SJSA1 (cell line): Measurements from ENCODE around the gene RPS6KA2. TPM values are rescaled to one million over a fixed set of nuclear protein-coding genes. Genes with fewer than 3 reads are reported as not detected.

Experiments used
- DNase-seq, 2 experiments: peaks; one replicate each; pipeline ENCODE4 v3.0.0-alpha.2; 2015 to 2020; ENCODE audit warnings: low spot score in 2 of 2, low read depth in 1 of 2
- H3K27ac ChIP-seq: fragments of 250-450 bp; sonication (Bioruptor Pico); 2 replicates; pipeline ENCODE4 v1.5.1; 2020; ENCODE audit warnings: mild to moderate bottlenecking, moderate library complexity
- H3K27me3 ChIP-seq: fragments of 250-450 bp; sonication (Bioruptor Pico); replicated peaks from 2 replicates; pipeline ENCODE4 v1.5.1; 2020; ENCODE audit warnings: mild to moderate bottlenecking, moderate library complexity
- H3K36me3 ChIP-seq: fragments of 250-450 bp; sonication (Bioruptor Pico); 2 replicates; pipeline ENCODE4 v1.5.1; 2020; ENCODE audit warnings: mild to moderate bottlenecking
- H3K4me1 ChIP-seq: fragments of 250-450 bp; sonication (Bioruptor Pico); replicated peaks from 2 replicates; pipeline ENCODE4 v1.6.1; 2021; ENCODE audit warnings: mild to moderate bottlenecking
- H3K4me3 ChIP-seq: fragments of 250-450 bp; sonication (Bioruptor Pico); 2 replicates; pipeline ENCODE4 v1.5.1; 2020; ENCODE audit warnings: mild to moderate bottlenecking
- H3K9me3 ChIP-seq: fragments of 250-450 bp; sonication (Bioruptor Pico); replicated peaks from 2 replicates; pipeline ENCODE4 v1.5.1; 2020; ENCODE audit warnings: mild to moderate bottlenecking
- total RNA-seq: library from RNA; depleted of rRNA; stranded (reverse); fragments of >200 nt; shearing (Covaris generic); gene quantifications from 2 replicates; pipeline ENCODE4 v1.2.3, GENCODE V29; 2014

The RPS6KA2 gene
- total RNA-seq, 1 experiment from 2014 or later = 16.2 TPM

DNA sequence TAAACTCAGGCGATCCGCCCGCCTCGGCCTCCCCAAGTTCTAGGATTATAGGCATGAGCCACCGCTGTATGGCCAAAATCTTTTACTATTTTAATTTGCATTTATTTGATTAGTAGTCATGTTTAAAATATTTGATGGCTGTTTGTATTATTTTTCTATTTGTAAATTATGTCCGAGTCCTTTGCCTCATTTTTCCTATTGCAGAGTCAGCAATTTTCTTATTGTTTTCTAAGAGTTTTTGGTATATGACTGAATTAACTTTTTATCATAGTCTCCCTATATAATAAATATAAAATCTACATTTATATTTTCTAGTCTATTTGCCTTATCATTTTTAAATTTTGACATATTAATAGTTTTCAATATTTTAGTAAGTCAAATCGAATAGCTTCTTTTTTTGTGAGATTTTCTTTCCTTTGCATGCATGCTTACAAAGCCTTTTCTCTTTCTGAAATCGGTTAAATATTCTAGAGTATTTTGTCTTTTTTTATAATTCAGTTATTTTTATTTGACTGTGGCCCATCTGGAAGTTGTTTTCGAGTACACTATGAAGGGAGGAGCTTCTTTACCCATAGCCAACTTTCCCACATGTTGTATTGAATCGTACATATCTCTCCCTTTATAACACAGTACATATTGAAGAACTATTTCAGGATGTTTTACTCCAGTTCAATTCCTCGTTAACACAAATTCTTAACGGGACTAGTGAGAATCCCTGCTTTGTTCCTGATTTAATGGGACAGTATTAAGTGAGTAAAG is 34.5 kb upstream of the RPS6KA2 start:
- H3K4me3 ChIP-seq = no peak overlapping the region
- DNase-seq = no peak

DNA sequence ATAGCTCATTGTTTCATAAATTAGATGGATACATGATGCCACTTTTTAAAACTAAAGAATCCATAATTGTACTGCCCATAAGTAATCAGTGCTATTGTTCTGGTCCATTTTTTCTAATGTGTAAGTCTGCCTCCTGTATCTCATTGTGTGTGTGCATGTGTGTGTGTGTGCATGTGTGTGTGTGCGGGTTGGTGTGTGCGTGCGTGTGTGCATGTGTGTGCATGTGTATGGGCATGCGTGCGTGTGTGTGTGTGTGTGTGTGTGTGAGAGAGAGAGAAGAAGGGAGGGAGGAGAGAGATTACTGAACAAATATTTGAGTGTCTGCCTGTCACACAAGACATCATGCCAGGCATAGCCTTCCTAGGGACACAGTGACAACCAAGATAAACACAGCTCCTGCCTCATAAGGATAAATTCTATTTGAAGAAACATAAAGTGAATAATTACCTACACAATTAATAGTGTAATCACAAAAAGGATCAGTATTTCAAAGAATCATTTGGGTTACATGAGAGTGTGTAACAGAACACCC is 33.2 kb upstream of the RPS6KA2 start:
- Histone ChIP-seq H3K4me1 (no peaks in the 10 kb centered on the region), H3K36me3 (no peaks in the 10 kb centered on the region), H3K9me3 (no peaks in the 10 kb centered on the region), H3K27ac (no peak overlapping the region), H3K4me3 (no peak overlapping the region), H3K27me3 (0 out of 2 replicates have a peak, but pooled peaks cover 9% of the 10 kb centered on the region)
- DNase-seq = no peak

More for the DNA sequence above, 34.5 kb upstream of the RPS6KA2 start:
- Histone ChIP-seq H3K27ac (no peak overlapping the region), H3K4me1 (no peaks in the 10 kb centered on the region), H3K9me3 (no peaks in the 10 kb centered on the region), H3K27me3 (peaks cover 11% of the 10 kb centered on the region; the same call in 1 of the 2 replicates), H3K36me3 (no peaks in the 10 kb centered on the region)

DNA sequence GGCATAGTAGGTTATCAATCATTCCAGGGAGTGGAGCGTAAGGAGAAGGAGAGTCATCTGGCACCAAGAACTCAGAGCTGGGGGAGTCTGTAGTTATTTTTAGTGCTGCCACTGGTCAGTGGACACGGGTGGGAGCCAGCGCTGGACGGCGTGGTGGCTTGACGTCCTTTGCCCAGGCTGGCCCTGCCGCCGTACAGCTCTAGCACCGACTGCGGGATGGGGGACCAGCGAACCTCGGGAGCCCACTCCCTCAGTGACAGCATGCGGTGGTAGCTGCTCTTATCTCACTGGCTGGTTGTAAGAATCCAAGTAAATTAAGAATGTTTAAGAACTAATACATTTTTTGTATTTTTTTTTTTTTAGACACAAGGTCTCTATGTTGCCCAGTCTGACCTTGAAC is 32.5 kb upstream of the RPS6KA2 start:
- H3K9me3 ChIP-seq = no peaks in the 10 kb centered on the region
- no peaks in the 10 kb centered on the region for H3K36me3 ChIP-seq
- 0 out of 2 replicates have a peak, but pooled peaks cover 9% of the 10 kb centered on the region for H3K27me3 ChIP-seq

DNA sequence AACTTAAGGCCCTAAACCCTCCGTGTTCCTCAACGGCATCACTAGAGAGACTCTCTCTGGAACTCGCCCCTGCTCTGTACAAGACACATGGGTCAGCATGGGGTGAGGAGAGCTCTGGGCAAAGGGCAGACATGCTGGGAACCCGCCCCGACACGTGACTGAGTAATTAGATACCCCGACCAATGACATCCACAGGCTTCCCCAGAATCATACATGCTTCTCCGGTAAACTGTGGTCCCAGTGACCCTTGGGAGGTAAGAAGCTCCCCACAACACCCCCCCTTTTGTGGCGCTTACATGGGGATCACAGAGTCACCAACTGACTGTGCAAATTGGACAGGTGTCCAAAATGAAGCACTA is 31.7 kb upstream of the RPS6KA2 start:
- Histone ChIP-seq H3K36me3 (no peaks in the 10 kb centered on the region), H3K27me3 (0 out of 2 replicates have a peak, but pooled peaks cover 13% of the 10 kb centered on the region), H3K9me3 (no peaks in the 10 kb centered on the region), H3K4me1 (no peaks in the 10 kb centered on the region), H3K4me3 (no peak overlapping the region), H3K27ac (no peak overlapping the region)
- DNase-seq = no peak

More for the DNA sequence above, 32.5 kb upstream of the RPS6KA2 start:
- no peak for DNase-seq
- no peak overlapping the region for H3K4me3 ChIP-seq
- H3K27ac ChIP-seq = no peak overlapping the region
- H3K4me1 ChIP-seq = no peaks in the 10 kb centered on the region

DNA sequence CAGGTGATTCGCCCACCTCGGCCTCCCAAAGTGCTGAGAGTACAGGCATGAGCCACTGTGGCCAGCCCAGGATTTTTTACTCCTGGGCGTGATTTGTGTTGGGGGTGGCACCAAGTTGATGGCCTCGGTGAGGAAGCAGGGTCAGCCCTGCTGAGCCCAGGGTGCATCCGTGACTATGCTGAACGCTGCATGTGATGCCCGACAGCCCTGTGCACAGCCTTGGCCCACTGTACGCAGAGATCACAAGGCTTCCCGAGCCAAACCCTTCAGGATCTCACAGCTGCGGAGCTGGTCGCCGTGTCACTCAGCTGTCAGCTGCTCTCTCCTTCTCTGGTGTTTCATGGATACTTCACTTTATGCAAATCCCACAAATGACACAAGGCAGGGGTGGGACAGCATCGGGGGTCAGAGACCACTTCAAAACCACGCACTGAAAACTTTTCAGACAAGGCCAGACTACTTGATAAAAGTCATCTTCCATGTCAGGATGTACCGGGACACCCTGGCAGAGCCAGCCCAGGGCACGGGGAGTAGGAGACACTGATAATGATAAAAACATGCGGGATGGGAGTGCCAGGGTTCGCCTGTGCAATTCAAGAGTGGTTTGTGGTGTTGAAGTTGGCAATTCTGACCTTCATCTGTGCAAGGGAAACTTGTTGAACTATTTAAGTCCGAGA is 31.2 kb upstream of the RPS6KA2 start:
- H3K4me3 ChIP-seq = no peak overlapping the region
- H3K27me3 ChIP-seq = 0 out of 2 replicates have a peak, but pooled peaks cover 13% of the 10 kb centered on the region

DNA sequence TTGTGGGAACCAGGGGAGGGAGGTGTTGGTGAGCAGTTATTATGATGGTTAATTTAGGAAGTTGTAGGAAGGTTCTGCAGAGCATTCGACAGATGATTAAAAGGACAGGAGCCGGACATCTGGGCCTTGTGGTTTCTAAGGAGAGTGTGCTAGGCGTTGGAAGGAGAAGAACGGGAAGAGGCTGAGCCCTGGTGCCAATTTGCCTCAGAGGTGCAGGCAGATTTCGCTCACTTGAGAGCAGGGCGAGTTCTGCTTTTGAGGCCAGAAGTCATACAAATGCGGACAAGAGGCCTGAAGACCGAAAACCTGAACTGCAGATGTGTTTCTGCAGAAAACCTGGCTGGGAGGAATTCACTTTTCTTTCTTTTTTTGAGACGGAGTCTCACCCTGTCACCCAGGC is 30.5 kb upstream of the RPS6KA2 start:
- 0 out of 2 replicates have a peak, but pooled peaks cover 13% of the 10 kb centered on the region for H3K27me3 ChIP-seq
- H3K9me3 ChIP-seq = no peaks in the 10 kb centered on the region
- no peaks in the 10 kb centered on the region for H3K4me1 ChIP-seq
- no peak overlapping the region for H3K27ac ChIP-seq
- no peak for DNase-seq
- no peak overlapping the region for H3K4me3 ChIP-seq
- H3K36me3 ChIP-seq = no peaks in the 10 kb centered on the region

More for the DNA sequence above, 31.2 kb upstream of the RPS6KA2 start:
- Histone ChIP-seq H3K9me3 (no peaks in the 10 kb centered on the region), H3K36me3 (no peaks in the 10 kb centered on the region), H3K27ac (no peak overlapping the region), H3K4me1 (no peaks in the 10 kb centered on the region)
- no peak for DNase-seq

DNA sequence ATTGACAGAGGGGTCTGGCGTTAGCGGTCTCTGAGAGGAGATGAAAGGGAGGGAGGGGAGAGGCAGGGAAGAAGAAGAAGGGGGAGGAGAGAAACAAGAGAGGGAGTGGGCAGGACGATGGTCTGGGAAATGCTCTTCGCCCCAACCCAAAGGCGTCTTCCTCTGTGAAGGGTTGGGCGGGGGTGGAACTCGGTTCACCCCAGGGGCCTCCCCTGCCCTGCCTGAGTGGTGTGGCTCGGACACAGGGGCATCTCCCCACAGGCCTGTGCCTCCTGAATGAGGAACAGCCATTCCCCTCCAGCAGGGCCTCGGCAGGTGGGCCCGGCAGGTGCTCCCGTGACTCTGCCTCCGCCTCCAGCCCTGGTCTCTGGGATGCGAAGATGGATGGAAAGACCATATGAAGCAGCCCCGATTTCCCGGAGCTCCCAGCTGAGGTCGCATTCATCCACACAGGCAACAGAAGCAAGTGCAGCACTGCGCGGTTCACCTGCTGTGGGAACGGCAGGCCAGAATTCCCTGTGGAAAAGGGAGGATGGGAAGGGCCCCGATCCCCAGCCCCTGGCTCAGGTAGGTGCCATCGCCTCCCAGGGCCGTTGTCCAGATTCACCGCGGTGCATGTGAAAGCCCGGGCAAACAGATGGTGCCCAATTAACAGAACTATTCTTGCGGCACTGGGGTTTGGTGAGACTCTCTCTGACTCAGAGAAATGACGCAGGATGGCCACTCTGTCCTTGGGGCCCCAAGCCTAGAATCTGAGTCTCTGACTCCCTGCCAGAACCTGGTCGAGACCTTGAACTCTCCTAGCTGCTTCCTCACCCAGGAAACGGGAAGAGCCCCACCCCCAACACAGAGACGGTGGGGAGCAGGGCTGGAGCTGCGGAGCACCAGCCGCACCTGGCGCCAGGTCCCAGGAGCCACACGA is 29.4 kb upstream of the RPS6KA2 start:
- Histone ChIP-seq H3K9me3 (no peaks in the 10 kb centered on the region), H3K4me3 (no peak overlapping the region), H3K27ac (no peak overlapping the region), H3K36me3 (no peaks in the 10 kb centered on the region), H3K27me3 (peaks cover 5% of the 10 kb centered on the region; the same call in 1 of the 2 replicates), H3K4me1 (no peaks in the 10 kb centered on the region)
- DNase-seq = no peak

DNA sequence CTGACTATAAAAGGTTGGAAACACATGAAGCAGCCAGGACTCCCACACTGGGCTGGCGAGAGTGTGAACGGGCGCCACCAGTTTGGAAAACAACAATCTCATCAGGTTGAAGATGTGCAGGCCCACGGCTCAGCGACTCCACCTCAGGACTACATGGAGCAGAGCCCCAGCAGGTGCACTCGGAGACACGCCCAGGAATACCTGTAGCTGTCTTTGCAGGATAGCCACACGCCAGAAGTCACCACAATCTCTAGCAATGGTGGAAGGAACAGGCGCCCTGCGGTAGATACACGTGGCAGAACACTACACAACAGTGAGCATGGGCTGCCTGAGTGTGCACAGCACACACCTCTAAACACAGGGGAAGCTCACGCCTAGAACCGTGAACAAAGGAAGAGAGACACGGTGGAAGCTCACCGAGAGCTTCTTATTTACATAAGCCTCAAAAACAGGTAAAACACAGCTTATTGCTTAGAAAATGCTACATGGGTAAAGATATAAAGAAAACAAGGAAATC is 28.7 kb upstream of the RPS6KA2 start:
- Histone ChIP-seq H3K4me3 (no peak overlapping the region), H3K27ac (no peak overlapping the region), H3K36me3 (no peaks in the 10 kb centered on the region), H3K27me3 (peaks cover 5% of the 10 kb centered on the region; the same call in 1 of the 2 replicates), H3K9me3 (no peaks in the 10 kb centered on the region), H3K4me1 (no peaks in the 10 kb centered on the region)
- no peak for DNase-seq

DNA sequence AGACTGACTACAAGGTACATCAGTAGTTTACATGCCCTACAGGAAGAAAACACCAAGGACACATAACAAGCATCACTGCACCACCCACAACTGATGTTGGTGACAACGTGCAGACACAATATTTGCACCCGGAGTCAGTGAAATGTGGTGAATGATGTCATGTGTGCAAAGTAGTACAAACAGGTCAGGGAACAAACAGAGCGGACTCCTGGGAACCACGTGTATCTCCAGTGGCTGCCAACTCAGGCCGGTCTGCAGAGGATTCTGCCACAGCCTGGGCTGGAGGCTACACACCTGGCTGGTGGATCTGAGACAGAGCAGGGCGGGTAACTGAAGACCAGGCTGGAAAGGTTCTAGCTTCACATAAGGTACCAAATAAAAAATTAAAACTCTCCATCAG is 28.2 kb upstream of the RPS6KA2 start:
- Histone ChIP-seq H3K27ac (no peak overlapping the region), H3K36me3 (no peaks in the 10 kb centered on the region), H3K4me3 (no peak overlapping the region), H3K9me3 (no peaks in the 10 kb centered on the region), H3K4me1 (no peaks in the 10 kb centered on the region), H3K27me3 (peaks cover 5% of the 10 kb centered on the region; the same call in 1 of the 2 replicates)
- DNase-seq = no peak

DNA sequence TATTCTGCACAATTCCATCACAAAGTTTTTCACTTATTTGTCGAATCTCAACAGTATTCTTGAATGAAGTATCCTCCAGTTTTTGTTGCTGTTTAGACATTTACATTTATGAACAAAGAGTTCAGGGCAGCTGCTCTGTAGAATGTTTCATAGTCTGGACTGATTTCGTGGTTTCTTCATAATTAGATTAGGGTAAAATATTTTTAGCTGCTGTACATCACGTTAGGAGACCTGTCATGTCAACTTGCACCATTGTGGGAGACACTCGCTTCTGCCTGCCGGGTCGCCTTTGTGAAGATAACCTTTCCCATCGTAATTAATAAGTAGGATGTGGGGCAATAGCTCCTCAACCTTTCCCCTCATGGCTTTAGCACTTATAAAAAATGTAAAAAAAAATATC is 27.5 kb upstream of the RPS6KA2 start:
- H3K9me3 ChIP-seq = no peaks in the 10 kb centered on the region
- H3K4me3 ChIP-seq = no peak overlapping the region
- DNase-seq = no peak
- no peaks in the 10 kb centered on the region for H3K36me3 ChIP-seq
- peaks cover 5% of the 10 kb centered on the region; the same call in 1 of the 2 replicates for H3K27me3 ChIP-seq
- no peak overlapping the region for H3K27ac ChIP-seq
- H3K4me1 ChIP-seq = no peaks in the 10 kb centered on the region

DNA sequence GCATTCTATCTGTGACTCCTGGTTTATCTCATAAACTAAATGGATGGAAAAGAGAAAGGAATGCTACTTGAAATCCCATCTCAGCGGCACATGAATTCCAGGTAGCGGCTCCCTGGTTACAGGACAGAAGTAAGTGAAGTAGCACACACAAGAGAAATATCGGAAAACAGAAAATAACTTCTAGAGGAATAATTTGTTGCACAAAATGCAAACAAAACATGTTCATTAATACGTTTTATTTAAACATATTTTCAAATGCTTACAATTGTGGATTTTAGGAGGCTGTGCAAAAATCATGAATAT is 26.5 kb upstream of the RPS6KA2 start:
- Histone ChIP-seq H3K9me3 (no peaks in the 10 kb centered on the region), H3K27ac (no peak overlapping the region), H3K27me3 (peaks cover 5% of the 10 kb centered on the region; the same call in 1 of the 2 replicates), H3K4me3 (no peak overlapping the region), H3K36me3 (no peaks in the 10 kb centered on the region), H3K4me1 (no peaks in the 10 kb centered on the region)
- no peak for DNase-seq

DNA sequence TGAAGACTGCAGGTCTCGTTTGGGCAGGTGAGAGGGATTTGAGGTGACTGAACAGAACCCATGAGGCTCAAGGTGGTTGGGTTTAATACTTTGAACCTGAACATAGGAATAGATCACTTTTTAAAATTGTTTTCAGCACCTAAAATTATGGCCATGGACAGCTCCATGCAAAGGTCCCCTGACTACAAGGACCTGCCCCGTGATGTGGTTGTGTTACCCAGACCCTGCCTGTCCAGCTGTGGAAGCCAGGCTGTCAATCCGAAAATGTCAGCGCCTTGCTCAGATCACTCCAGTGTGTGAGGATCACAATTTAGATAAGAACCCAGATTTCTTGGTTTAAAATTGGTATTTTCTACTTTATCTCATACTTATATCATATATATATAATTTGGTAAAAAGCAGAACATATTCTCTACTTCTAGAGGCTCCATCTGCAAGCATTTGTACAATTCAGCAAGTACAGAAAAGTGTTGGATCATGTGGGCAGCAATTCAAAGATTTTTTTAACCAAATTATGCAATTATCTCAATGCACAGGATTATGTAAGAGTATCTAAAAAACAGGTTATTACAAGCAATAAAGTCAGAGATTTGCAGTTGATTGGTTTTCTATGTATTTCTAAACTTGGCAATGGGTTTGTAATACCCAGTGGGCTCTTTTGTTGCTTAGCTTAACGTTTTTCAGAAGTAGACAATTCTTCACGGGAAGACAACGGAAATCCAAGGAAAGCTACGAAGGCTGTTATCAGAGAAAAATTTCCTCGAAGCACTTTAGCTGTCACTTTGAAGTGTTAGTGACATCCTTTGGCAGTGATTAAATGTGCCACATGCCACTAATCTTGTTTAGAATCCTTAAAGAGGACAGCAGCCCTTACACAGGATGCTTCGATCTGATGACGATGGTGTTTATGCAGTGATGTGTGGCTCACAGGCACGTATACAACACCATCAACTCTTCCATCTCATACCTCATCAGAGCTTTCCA is 24.1 kb upstream of the RPS6KA2 start:
- DNase-seq = no peak
- Histone ChIP-seq H3K27ac (no peak overlapping the region), H3K27me3 (peaks cover 5% of the 10 kb centered on the region; the same call in 1 of the 2 replicates), H3K4me3 (no peak overlapping the region), H3K4me1 (no peaks in the 10 kb centered on the region), H3K36me3 (no peaks in the 10 kb centered on the region), H3K9me3 (no peaks in the 10 kb centered on the region)
